B cell (primary cell): ENCODE measurements around the gene ULK1. TPM values are rescaled to one million over a fixed set of nuclear protein-coding genes. Genes with fewer than 3 reads are reported as not detected.

Source experiments
- ATAC-seq: fragments of 200-7000 bp; cut with Tn5 transposase; one replicate; pipeline ENCODE4 v1.10.0; 2021; ENCODE audit warnings: low read depth, mild to moderate bottlenecking, moderate number of reproducible peaks, moderate library complexity
- CTCF ChIA-PET: fragments of 350-600 bp; sonication (Branson Sonifier 250); formaldehyde crosslinking; loops from one replicate; lab custom pipeline; 2021; ENCODE audit warnings: antibody characterized with exemption, inconsistent platforms; lab: Charles Lee
- POLR2A ChIA-PET: fragments of 350-600 bp; sonication (Branson Sonifier 250); formaldehyde crosslinking; loops from one replicate; lab custom pipeline; 2021; ENCODE audit warnings: antibody characterized with exemption; lab: Charles Lee
- DNase-seq: peaks from one replicate; pipeline ENCODE4 v3.0.0; 2013
- H2AFZ ChIP-seq: 2 replicates; pipeline ENCODE4 v1.6.1; 2012; ENCODE audit warnings: mild to moderate bottlenecking, low read depth, low read length; ENCODE audit not compliant: insufficient read depth, poor library complexity, severe bottlenecking
- H3K27ac ChIP-seq, 2 donors: 1 replicate in 1 of 2; 2 replicates in 1 of 2; pipeline ENCODE4 v1.5.1; 2012 to 2013; ENCODE audit warnings: low read length in 2 of 2, mild to moderate bottlenecking in 2 of 2, moderate library complexity in 1 of 2
- H3K27me3 ChIP-seq, 4 experiments: fragments of 200-600 bp in 1 of 4; sonication (generic) in 1 of 4; replicated peaks in 1 of 4; 1 replicate in 2 of 4; 2 replicates in 2 of 4; pipeline versions ENCODE4 v1.6.1 to v1.7.0; 2013 to 2016; ENCODE audit warnings: low read length in 3 of 4, mild to moderate bottlenecking in 2 of 4, mixed read lengths in 1 of 4, moderate library complexity in 1 of 4; ENCODE audit not compliant: insufficient read depth in 4 of 4, control insufficient read depth in 3 of 4; ENCODE audit errors: control extremely low read depth in 1 of 4
- H3K36me3 ChIP-seq, 2 experiments: replicated peaks in 1 of 2; 1 replicate in 1 of 2; 2 replicates in 1 of 2; pipeline versions ENCODE4 v1.6.1 to v1.7.1; 2013; ENCODE audit warnings: low read length in 1 of 2; ENCODE audit not compliant: insufficient read depth in 2 of 2, control insufficient read depth in 1 of 2; ENCODE audit errors: control extremely low read depth in 1 of 2, extremely low read depth in 1 of 2
- H3K4me1 ChIP-seq, 2 donors: fragments of 200-600 bp in 1 of 2; sonication (generic) in 1 of 2; 1 replicate in 1 of 2; 2 replicates in 1 of 2; pipeline versions ENCODE4 v1.5.1 to v1.6.1; 2013 to 2017; ENCODE audit warnings: low read length in 2 of 2; ENCODE audit not compliant: control insufficient read depth in 2 of 2, insufficient read depth in 2 of 2
- H3K4me2 ChIP-seq: replicated peaks from 2 replicates; pipeline ENCODE3; 2012; ENCODE audit warnings: mild to moderate bottlenecking, low read depth, low read length; ENCODE audit not compliant: poor library complexity, severe bottlenecking
- H3K4me3 ChIP-seq, 5 experiments: fragments of 200-600 bp in 1 of 5; sonication (generic) in 1 of 5; 1 replicate in 3 of 5; 2 replicates in 2 of 5; pipeline versions ENCODE4 v1.5.1 to v1.7.0; 2011 to 2016; ENCODE audit warnings: low read length in 4 of 5, mild to moderate bottlenecking in 4 of 5, low read depth in 2 of 5, control low read depth in 1 of 5, moderate library complexity in 1 of 5; ENCODE audit not compliant: insufficient read depth in 1 of 5; ENCODE audit errors: control extremely low read depth in 1 of 5, extremely low read depth in 1 of 5
- H3K79me2 ChIP-seq: fragments of 200-600 bp; sonication (generic); one replicate; pipeline ENCODE4 v1.6.0; 2016; ENCODE audit warnings: low read length; ENCODE audit not compliant: control insufficient read depth, insufficient read depth
- H3K9ac ChIP-seq: fragments of 200-600 bp; sonication (generic); 2 replicates; pipeline ENCODE4 v1.6.1; 2017; ENCODE audit warnings: mild to moderate bottlenecking, low read length, moderate library complexity
- H3K9me3 ChIP-seq, 3 donors: one replicate each; pipeline versions ENCODE4 v1.6.1 to v1.7.1; 2013; ENCODE audit warnings: low read length in 2 of 3; ENCODE audit not compliant: control insufficient read depth in 2 of 3, insufficient read depth in 1 of 3; ENCODE audit errors: control extremely low read depth in 1 of 3
- H4K20me1 ChIP-seq: 2 replicates; pipeline ENCODE4 v1.6.0; 2012; ENCODE audit warnings: mild to moderate bottlenecking, low read length; ENCODE audit not compliant: insufficient read depth, control insufficient read depth, poor library complexity, severe bottlenecking
- H3K27ac Mint-ChIP-seq: one replicate; pipeline ENCODE4 v1.8.0; 2021; ENCODE audit warnings: mixed read lengths
- H3K27me3 Mint-ChIP-seq: one replicate; pipeline ENCODE4 v1.8.0; 2021; ENCODE audit warnings: mixed read lengths
- H3K4me1 Mint-ChIP-seq: one replicate; pipeline ENCODE4 v1.8.0; 2021; ENCODE audit warnings: mixed read lengths
- H3K4me3 Mint-ChIP-seq: one replicate; pipeline ENCODE4 v1.8.0; 2021; ENCODE audit warnings: mixed read lengths
- H3K9me3 Mint-ChIP-seq: one replicate; pipeline ENCODE4 v1.8.0; 2022; ENCODE audit warnings: mixed read lengths; ENCODE audit not compliant: insufficient read depth
- EZH2 ChIP-seq: IDR thresholded peaks from 2 replicates; pipeline ENCODE4 v1.6.1; 2012; ENCODE audit warnings: borderline replicate concordance, low read depth, mild to moderate bottlenecking, moderate library complexity, low read length; ENCODE audit not compliant: insufficient read depth, poor library complexity, severe bottlenecking
- WGBS: methylation state at CpG from one replicate; pipeline ENCODE4 v1.1.5; 2013; ENCODE audit warnings: missing lambda C conversion rate; ENCODE audit not compliant: insufficient coverage; 5-methylcytosine and 5-hydroxymethylcytosine counted together
- intact Hi-C: fragments of 100-400 bp; cut with micrococcal nuclease; formaldehyde crosslinking; loops from one replicate; pipeline ENCODE4 v1.10.0; 2022
- polyA plus RNA-seq: library from polyadenylated mRNA; depleted of rRNA; stranded (reverse); fragments of >200 nt; gene quantifications from 2 replicates; pipeline ENCODE4 v1.2.3, GENCODE V29; 2012
- total RNA-seq, 2 donors: library from RNA; stranded (reverse); fragments of 120-200 nt in 1 of 2; gene quantifications; 1 replicate in 1 of 2; 2 replicates in 1 of 2; pipeline versions ENCODE4 v1.2.3 to v1.2.4, GENCODE V29; 2013 to 2022
- TF ChIP-seq, protein P1 (sequence below): fragments of 200-600 bp; IDR thresholded peaks from one replicate; pipeline ENCODE4 v1.8.0; 2022; ENCODE audit warnings: antibody characterized with exemption, mild to moderate bottlenecking

ULK1 gene
- total and polyA plus RNA-seq, 2 donors (not counting 1 experiment from before 2014, with no cell fraction given): 38.9 to 59.5 TPM

DNA sequence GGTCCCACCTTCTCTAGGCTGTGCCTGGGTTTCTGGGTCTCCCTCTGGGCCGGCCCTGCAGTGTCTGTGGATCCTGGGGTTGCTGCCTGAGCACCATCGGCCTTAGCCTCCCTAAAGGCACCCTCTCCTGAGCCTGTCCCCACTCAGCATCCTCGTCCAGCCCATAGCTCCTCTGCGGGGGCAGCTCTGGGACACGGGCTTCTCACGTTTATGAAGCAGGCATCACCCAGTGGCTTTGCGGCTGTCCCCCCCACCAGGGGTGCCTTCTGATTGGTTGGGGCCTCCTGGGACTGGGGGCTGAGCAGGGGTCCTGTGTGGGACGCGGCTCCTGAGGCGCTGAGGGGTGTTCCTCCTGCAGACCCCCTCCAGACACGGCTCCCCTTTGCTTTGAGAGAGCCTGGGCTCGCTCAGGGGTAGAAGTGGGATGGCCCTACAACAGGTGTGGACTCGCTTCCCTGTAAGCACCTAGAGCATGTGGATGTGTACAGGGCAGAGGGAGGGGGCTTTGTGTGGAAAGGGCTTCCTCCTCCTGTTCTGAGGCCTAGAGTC, 10.7 kb downstream of the ULK1 start:
- H3K79me2 ChIP-seq: peaks cover 49% of the 10 kb centered on the region
- H3K4me3 ChIP-seq: no peak overlapping the region
- H3K9ac ChIP-seq: no peak overlapping the region
- DNase-seq: no peak
- no peaks in the 10 kb centered on the region for H3K27me3 ChIP-seq
- intact Hi-C loops: no loop called here
- Mint-ChIP-seq H3K27ac (no peak overlapping the region), H3K4me1 (peaks cover 7% of the 10 kb centered on the region), H3K9me3 (no peaks in the 10 kb centered on the region), H3K27me3 (no peaks in the 10 kb centered on the region), H3K4me3 (no peak overlapping the region)
- TF ChIP-seq, protein P1, sequence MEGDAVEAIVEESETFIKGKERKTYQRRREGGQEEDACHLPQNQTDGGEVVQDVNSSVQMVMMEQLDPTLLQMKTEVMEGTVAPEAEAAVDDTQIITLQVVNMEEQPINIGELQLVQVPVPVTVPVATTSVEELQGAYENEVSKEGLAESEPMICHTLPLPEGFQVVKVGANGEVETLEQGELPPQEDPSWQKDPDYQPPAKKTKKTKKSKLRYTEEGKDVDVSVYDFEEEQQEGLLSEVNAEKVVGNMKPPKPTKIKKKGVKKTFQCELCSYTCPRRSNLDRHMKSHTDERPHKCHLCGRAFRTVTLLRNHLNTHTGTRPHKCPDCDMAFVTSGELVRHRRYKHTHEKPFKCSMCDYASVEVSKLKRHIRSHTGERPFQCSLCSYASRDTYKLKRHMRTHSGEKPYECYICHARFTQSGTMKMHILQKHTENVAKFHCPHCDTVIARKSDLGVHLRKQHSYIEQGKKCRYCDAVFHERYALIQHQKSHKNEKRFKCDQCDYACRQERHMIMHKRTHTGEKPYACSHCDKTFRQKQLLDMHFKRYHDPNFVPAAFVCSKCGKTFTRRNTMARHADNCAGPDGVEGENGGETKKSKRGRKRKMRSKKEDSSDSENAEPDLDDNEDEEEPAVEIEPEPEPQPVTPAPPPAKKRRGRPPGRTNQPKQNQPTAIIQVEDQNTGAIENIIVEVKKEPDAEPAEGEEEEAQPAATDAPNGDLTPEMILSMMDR: no peak
- no peak for TF ChIP-seq EZH2
- no peak for ATAC-seq
- no peaks in the 10 kb centered on the region for H3K9me3 ChIP-seq
- no peak overlapping the region for H2AFZ ChIP-seq
- H4K20me1 ChIP-seq: peaks cover 79% of the 10 kb centered on the region
- H3K27ac ChIP-seq: no peak overlapping the region
- WGBS: 96% methylated on average over 9 of the region's 13 CpGs
- CTCF ChIA-PET: no interaction called here
- no peak overlapping the region for H3K4me2 ChIP-seq
- H3K4me1 ChIP-seq: no peaks in the 10 kb centered on the region
- H3K36me3 ChIP-seq: peaks cover 0 to 17% of the 10 kb centered on the region in 2 experiments
- POLR2A ChIA-PET: no interaction called here

DNA sequence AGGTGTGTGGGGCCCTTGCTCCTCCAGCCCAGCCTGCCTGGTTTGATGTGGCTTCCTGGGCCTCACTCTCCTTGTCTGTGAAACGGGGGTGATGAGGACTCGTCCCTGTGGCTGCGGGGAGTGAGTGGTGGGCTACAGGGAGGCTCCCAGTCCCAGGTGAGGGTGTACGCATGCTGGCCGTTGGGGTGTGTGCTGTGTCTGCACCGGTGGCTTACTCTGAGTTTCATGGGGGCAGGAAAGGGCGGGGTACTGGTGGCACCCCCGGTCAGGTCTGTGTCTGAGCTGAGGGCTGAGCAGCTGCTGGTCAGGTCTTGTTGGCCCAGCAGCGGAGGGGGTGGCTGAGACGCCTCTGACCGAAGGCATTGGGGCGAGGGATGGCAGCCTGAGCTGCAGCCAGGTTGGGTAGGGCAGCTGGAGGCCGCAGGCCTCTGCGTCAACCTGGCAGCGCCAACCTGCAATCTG, 11.2 kb downstream of the ULK1 start:
- no peak overlapping the region for H3K27ac ChIP-seq

More for the DNA sequence above, 11.2 kb downstream of the ULK1 start:
- Histone ChIP-seq H3K79me2 (peaks cover 44% of the 10 kb centered on the region), H3K9me3 (no peaks in the 10 kb centered on the region), H3K4me2 (no peak overlapping the region), H3K9ac (no peak overlapping the region), H2AFZ (no peak overlapping the region), H3K4me1 (no peaks in the 10 kb centered on the region), H3K36me3 (peaks cover 0 to 17% of the 10 kb centered on the region in 2 experiments), H3K27me3 (no peaks in the 10 kb centered on the region), H4K20me1 (peaks cover 79% of the 10 kb centered on the region), H3K4me3 (no peak overlapping the region)
- ChIA-PET CTCF (no interaction called here), POLR2A (no interaction called here)
- ATAC-seq (no peak), DNase-seq (no peak)
- TF ChIP-seq, protein P1: no peak
- TF ChIP-seq EZH2: no peak
- no peak overlapping the region for H3K27ac Mint-ChIP-seq
- H3K9me3 Mint-ChIP-seq: no peaks in the 10 kb centered on the region
- no peak overlapping the region for H3K4me3 Mint-ChIP-seq
- intact Hi-C loops: no loop called here
- 90% methylated on average over 15 of the region's 15 CpGs for WGBS
- H3K4me1 Mint-ChIP-seq: peaks cover 6% of the 10 kb centered on the region
- H3K27me3 Mint-ChIP-seq: no peaks in the 10 kb centered on the region
